ENCODE results near the gene ALDH7A1. TPM values are rescaled to one million over a fixed set of nuclear protein-coding genes. Genes with fewer than 3 reads are reported as not detected.
A peak's percentile ranks its signal among the peaks of the same experiment; 100 is the strongest.

ALDH7A1 gene
- total RNA-seq, 4 donors from 2014 or later, result 35.9 to 89.7 (median 48.2) TPM

- Histone ChIP-seq H3K36me3 (no peaks in the 10 kb centered on the region), H3K4me3 (no peak overlapping the region), H3K4me1 (peaks cover 0 to 42% (median 27%) of the 10 kb centered on the region in 3 donors), H3K27me3 (no peaks in the 10 kb centered on the region), H3K27ac (no peak overlapping the region), H3K9me3 (no peaks in the 10 kb centered on the region)
- intact Hi-C loops (cut with DNase I), result no loop called here
- DNase-seq, result no peak
- no peak for TF ChIP-seq CTCF (IDR thresholded peaks at IDR 0.05)
- no peak for TF ChIP-seq POLR2A (IDR thresholded peaks at IDR 0.05)
Measured at GRCh38 chr5:126527892-126528291, 67.1 kb downstream of the ALDH7A1 start.

- no peak for TF ChIP-seq CTCF (IDR thresholded peaks at IDR 0.05)
- TF ChIP-seq POLR2A (IDR thresholded peaks at IDR 0.05), result no peak
Measured at GRCh38 chr5:126527158-126527557, 67.9 kb downstream of the ALDH7A1 start.

GRCh38 chr5:126526493-126526892, 68.5 kb downstream of the ALDH7A1 start:
- peak overlapping the region in 1 of 4 donors; percentile 59 for H3K27ac ChIP-seq
- H3K27me3 ChIP-seq, result no peaks in the 10 kb centered on the region
- no peak overlapping the region for H3K4me3 ChIP-seq
- peaks cover 0 to 37% (median 23%) of the 10 kb centered on the region in 3 donors for H3K4me1 ChIP-seq
- no peak for DNase-seq
- no peaks in the 10 kb centered on the region for H3K36me3 ChIP-seq
- intact Hi-C loops (cut with DNase I), result no loop called here
- TF ChIP-seq CTCF (IDR thresholded peaks at IDR 0.05) (no peak), POLR2A (IDR thresholded peaks at IDR 0.05) (no peak)
- H3K9me3 ChIP-seq, result no peaks in the 10 kb centered on the region

More at GRCh38 chr5:126527158-126527557, 67.9 kb downstream of the ALDH7A1 start:
- intact Hi-C loops (cut with DNase I), result no loop called here
- WGBS, 2 donors, result 56 to 82% methylated on average over 1 of the region's 1 CpG
- no peak overlapping the region for H3K27ac ChIP-seq
- H3K27me3 ChIP-seq, result no peaks in the 10 kb centered on the region
- H3K9me3 ChIP-seq, result no peaks in the 10 kb centered on the region
- H3K36me3 ChIP-seq, result no peaks in the 10 kb centered on the region
- DNase-seq, result no peak
- peaks cover 0 to 40% (median 26%) of the 10 kb centered on the region in 3 donors for H3K4me1 ChIP-seq
- H3K4me3 ChIP-seq, result no peak overlapping the region

GRCh38 chr5:126525630-126526245, 69.3 kb downstream of the ALDH7A1 start:
- no peak for TF ChIP-seq CTCF (IDR thresholded peaks at IDR 0.05)
- peak in 1 of 4 donors; percentile 28 for TF ChIP-seq POLR2A (IDR thresholded peaks at IDR 0.05)
- Histone ChIP-seq H3K27me3 (no peaks in the 10 kb centered on the region), H3K4me3 (no peak overlapping the region), H3K9me3 (no peaks in the 10 kb centered on the region), H3K36me3 (no peaks in the 10 kb centered on the region), H3K27ac (peak overlapping the region in 3 of 4 donors; percentile 45 to 59 (median 51)), H3K4me1 (peaks cover 0 to 36% (median 20%) of the 10 kb centered on the region in 3 donors)
- intact Hi-C loops (cut with DNase I), result no loop called here
- 31 to 51% methylated on average over 5 of the region's 5 CpGs for WGBS, 2 donors
- DNase-seq, result no peak

- H3K27ac ChIP-seq, result peak overlapping the region in 3 of 4 donors; percentile 38 to 59 (median 45)
Measured at GRCh38 chr5:126523818-126524510, 71.1 kb downstream of the ALDH7A1 start.

More at GRCh38 chr5:126523818-126524510, 71.1 kb downstream of the ALDH7A1 start:
- DNase-seq, result no peak
- intact Hi-C loops (cut with DNase I), result no loop called here
- H3K27me3 ChIP-seq, result no peaks in the 10 kb centered on the region
- peaks cover 0 to 53% (median 35%) of the 10 kb centered on the region in 3 donors for H3K4me1 ChIP-seq
- H3K9me3 ChIP-seq, result no peaks in the 10 kb centered on the region
- TF ChIP-seq POLR2A (IDR thresholded peaks at IDR 0.05) (no peak), CTCF (IDR thresholded peaks at IDR 0.05) (no peak)
- no peak overlapping the region for H3K4me3 ChIP-seq
- no peaks in the 10 kb centered on the region for H3K36me3 ChIP-seq
- WGBS, 2 donors, result 55 to 67% methylated on average over 8 of the region's 8 CpGs
